ENCODE data around the gene MBD5. TPM values are rescaled to one million over a fixed set of nuclear protein-coding genes. Genes with fewer than 3 reads are reported as not detected.

Gene MBD5
- polyA plus RNA-seq, 2 of the 4 experiments (the other 2 are of a cell fraction): 5.4 to 24.1 TPM

GRCh38 chr2:148032215-148032614 is 11.3 kb downstream of the MBD5 start:
- TF ChIP-seq HOXB13 (CRISPR knock-in tag; IDR thresholded peaks at IDR 0.05; ENCODE audit: low read depth) (no peak), EHF (CRISPR knock-in tag; IDR thresholded peaks at IDR 0.05) (no peak), RFX5 (IDR thresholded peaks at IDR 0.05) (no peak), MAFK (IDR thresholded peaks at IDR 0.05; ENCODE audit: partially characterized antibody) (no peak), SMC3 (IDR thresholded peaks at IDR 0.05) (no peak), ZSCAN20 (CRISPR knock-in tag; IDR thresholded peaks at IDR 0.05) (no peak), MYC (IDR thresholded peaks at IDR 0.05; ENCODE audit: borderline replicate concordance, low read length) (no peak), NPAS2 (CRISPR knock-in tag; IDR thresholded peaks at IDR 0.05; ENCODE audit: borderline replicate concordance) (no peak), HOXA7 (CRISPR knock-in tag; IDR thresholded peaks at IDR 0.05) (no peak), ESRRA (IDR thresholded peaks at IDR 0.05; ENCODE audit: borderline replicate concordance, low read length) (no peak), POLR2AphosphoS2 (conservative IDR thresholded peaks at IDR 0.05; ENCODE audit: low read length) (no peak)
- H3K9me3 ChIP-seq: no peaks in the 10 kb centered on the region
- no peak for DNase-seq (ENCODE audit: low read depth in 1 of 2, low spot score in 1 of 2)
- FAIRE-seq: no peak
- WGBS (ENCODE audit: missing lambda C conversion rate): 84% methylated on average over 4 of the region's 4 CpGs
- no peak overlapping the region for H3K27ac ChIP-seq
- H3K4me3 ChIP-seq: no peak overlapping the region
- CTCF ChIA-PET: no interaction called here
- no peak for ATAC-seq
- POLR2A ChIA-PET: interaction anchor here (1.5 kb wide), 1 partner anchor 11 kb away, joined by 3 read pairs; the partner anchor contains the start of genes MBD5 and ORC4
- H3K4me1 ChIP-seq: peaks cover 12% of the 10 kb centered on the region
- no peak overlapping the region for H3K4me2 ChIP-seq

GRCh38 chr2:148039783-148040182 is 18.9 kb downstream of the MBD5 start:
- Histone ChIP-seq H3K27ac (no peak overlapping the region), H3K4me2 (no peak overlapping the region), H3K4me3 (no peak overlapping the region), H3K4me1 (no peaks in the 10 kb centered on the region), H3K9me3 (no peaks in the 10 kb centered on the region)
- no peak for ATAC-seq
- CTCF ChIA-PET: no interaction called here
- DNase-seq (ENCODE audit: low read depth in 1 of 2, low spot score in 1 of 2): no peak
- FAIRE-seq: no peak
- WGBS (ENCODE audit: missing lambda C conversion rate): 94% methylated on average over 1 of the region's 1 CpG
- TF ChIP-seq ZC3H11A (IDR thresholded peaks at IDR 0.05) (no peak), REST (IDR thresholded peaks at IDR 0.05) (no peak), EHF (CRISPR knock-in tag; IDR thresholded peaks at IDR 0.05) (no peak), FOSB (CRISPR knock-in tag; IDR thresholded peaks at IDR 0.05) (no peak), HOXB5 (CRISPR knock-in tag; IDR thresholded peaks at IDR 0.05) (no peak), MAX (IDR thresholded peaks at IDR 0.05) (no peak)
- POLR2A ChIA-PET: no interaction called here

GRCh38 chr2:148042219-148042618 is 21.3 kb downstream of the MBD5 start:
- DNase-seq (ENCODE audit: low read depth in 1 of 2, low spot score in 1 of 2) (no peak), FAIRE-seq (no peak)
- CTCF ChIA-PET: interaction anchor here (0.6 to 0.9 kb wide), 2 partner anchors 10 to 52 kb away, joined by 3 read pairs; no protein-coding TSS in a partner anchor
- TF ChIP-seq ZSCAN20 (CRISPR knock-in tag; IDR thresholded peaks at IDR 0.05) (no peak), GATA3 (IDR thresholded peaks at IDR 0.05; ENCODE audit: borderline replicate concordance) (no peak), POLR2A (IDR thresholded peaks at IDR 0.05; ENCODE audit: low read length) (no peak), MYC (IDR thresholded peaks at IDR 0.05; ENCODE audit: borderline replicate concordance, low read length) (no peak), ELK1 (IDR thresholded peaks at IDR 0.05; ENCODE audit: low read depth, low read length) (no peak), EP300 (IDR thresholded peaks at IDR 0.05) (no peak), CTCF (IDR thresholded peaks at IDR 0.05) (no peak), BCL3 (IDR thresholded peaks at IDR 0.05) (no peak), SREBF2 (IDR thresholded peaks at IDR 0.05) (no peak), EHMT2 (IDR thresholded peaks at IDR 0.05; ENCODE audit: low read depth) (no peak), ZNF302 (CRISPR knock-in tag; IDR thresholded peaks at IDR 0.05) (no peak), ATOH8 (CRISPR knock-in tag; IDR thresholded peaks at IDR 0.05; ENCODE audit: low read depth) (no peak), CBX8 (IDR thresholded peaks at IDR 0.05) (no peak)

More at GRCh38 chr2:148042219-148042618, 21.3 kb downstream of the MBD5 start:
- POLR2A ChIA-PET: interaction anchor here (0.6 kb wide), 1 partner anchor 21 kb away, joined by 7 read pairs; the partner anchor contains the start of genes MBD5 and ORC4
- H3K4me1 ChIP-seq: no peaks in the 10 kb centered on the region
- ATAC-seq: no peak
- H3K9me3 ChIP-seq: no peaks in the 10 kb centered on the region
- no peak overlapping the region for H3K4me2 ChIP-seq
- WGBS (ENCODE audit: missing lambda C conversion rate): 96% methylated on average over 2 of the region's 2 CpGs
- no peak overlapping the region for H3K27ac ChIP-seq
- no peak overlapping the region for H3K4me3 ChIP-seq

All from A549 (cell line).